SJSA1 (cell line): ENCODE measurements around the gene USP53. TPM values are rescaled to one million over a fixed set of nuclear protein-coding genes. Genes with fewer than 3 reads are reported as not detected.
"Not testable (repeated sequence)": the region's sequence is repeated elsewhere in the genome, so short reads cannot be mapped to it uniquely, and the experiment has no call there.

Experiments
- DNase-seq, 2 experiments: peaks; one replicate each; pipeline ENCODE4 v3.0.0-alpha.2; 2015 to 2020; ENCODE audit warnings: low spot score in 2 of 2, low read depth in 1 of 2
- H3K27ac ChIP-seq: fragments of 250-450 bp; sonication (Bioruptor Pico); 2 replicates; pipeline ENCODE4 v1.5.1; 2020; ENCODE audit warnings: mild to moderate bottlenecking, moderate library complexity
- H3K27me3 ChIP-seq: fragments of 250-450 bp; sonication (Bioruptor Pico); replicated peaks from 2 replicates; pipeline ENCODE4 v1.5.1; 2020; ENCODE audit warnings: mild to moderate bottlenecking, moderate library complexity
- H3K36me3 ChIP-seq: fragments of 250-450 bp; sonication (Bioruptor Pico); 2 replicates; pipeline ENCODE4 v1.5.1; 2020; ENCODE audit warnings: mild to moderate bottlenecking
- H3K4me1 ChIP-seq: fragments of 250-450 bp; sonication (Bioruptor Pico); replicated peaks from 2 replicates; pipeline ENCODE4 v1.6.1; 2021; ENCODE audit warnings: mild to moderate bottlenecking
- H3K4me3 ChIP-seq: fragments of 250-450 bp; sonication (Bioruptor Pico); 2 replicates; pipeline ENCODE4 v1.5.1; 2020; ENCODE audit warnings: mild to moderate bottlenecking
- H3K9me3 ChIP-seq: fragments of 250-450 bp; sonication (Bioruptor Pico); replicated peaks from 2 replicates; pipeline ENCODE4 v1.5.1; 2020; ENCODE audit warnings: mild to moderate bottlenecking
- total RNA-seq: library from RNA; depleted of rRNA; stranded (reverse); fragments of >200 nt; shearing (Covaris generic); gene quantifications from 2 replicates; pipeline ENCODE4 v1.2.3, GENCODE V29; 2014; rRNA removed

The USP53 gene
- total RNA-seq, 1 experiment from 2014 or later: 14.7 TPM

- H3K36me3 ChIP-seq: no peaks in the 10 kb centered on the region
- no peak for DNase-seq
- no peak overlapping the region for H3K4me3 ChIP-seq
- no peaks in the 10 kb centered on the region; the same call in 1 of the 2 replicates for H3K9me3 ChIP-seq
- no peaks in the 10 kb centered on the region for H3K4me1 ChIP-seq
- 0 out of 2 replicates have a peak, but pooled peaks cover 5% of the 10 kb centered on the region for H3K27me3 ChIP-seq
- H3K27ac ChIP-seq: no peak overlapping the region
Measured at GRCh38 chr4:119328695-119329094, 116.2 kb downstream of the USP53 start.

GRCh38 chr4:119329835-119330620 is 117.5 kb downstream of the USP53 start:
- Histone ChIP-seq H3K27ac (no peak overlapping the region), H3K27me3 (0 out of 2 replicates have a peak, but pooled peaks cover 5% of the 10 kb centered on the region), H3K36me3 (no peaks in the 10 kb centered on the region), H3K4me1 (no peaks in the 10 kb centered on the region), H3K9me3 (no peaks in the 10 kb centered on the region; the same call in 1 of the 2 replicates), H3K4me3 (no peak overlapping the region)
- no peak for DNase-seq

- H3K4me1 ChIP-seq, H3K27ac ChIP-seq, H3K9me3 ChIP-seq, H3K27me3 ChIP-seq, H3K4me3 ChIP-seq, DNase-seq, H3K36me3 ChIP-seq: not testable (repeated sequence)
Measured at GRCh38 chr4:119336332-119336979, 123.9 kb downstream of the USP53 start.

GRCh38 chr4:119337010-119337409 is 124.5 kb downstream of the USP53 start:
- H3K9me3 ChIP-seq: no peaks in the 10 kb centered on the region
- H3K27ac ChIP-seq: no peak overlapping the region
- no peaks in the 10 kb centered on the region for H3K4me1 ChIP-seq
- no peaks in the 10 kb centered on the region for H3K27me3 ChIP-seq
- H3K4me3 ChIP-seq: no peak overlapping the region
- DNase-seq: no peak
- no peaks in the 10 kb centered on the region for H3K36me3 ChIP-seq

GRCh38 chr4:119339895-119340294 is 127.4 kb downstream of the USP53 start:
- DNase-seq, H3K36me3 ChIP-seq, H3K27me3 ChIP-seq, H3K4me3 ChIP-seq, H3K4me1 ChIP-seq, H3K9me3 ChIP-seq, H3K27ac ChIP-seq: not testable (repeated sequence)

GRCh38 chr4:119343293-119343692 is 130.8 kb downstream of the USP53 start:
- H3K9me3 ChIP-seq, H3K27me3 ChIP-seq, DNase-seq, H3K27ac ChIP-seq, H3K4me1 ChIP-seq, H3K36me3 ChIP-seq, H3K4me3 ChIP-seq: not testable (repeated sequence)

Other genes starting within 250 kb of the USP53 start
- gene MYOZ2, start 76.9 kb upstream of the USP53 start, total RNA-seq: 0.09 TPM in 1 of 2 replicates, not detected in the other
- gene FABP2, start 109.4 kb downstream of the USP53 start, total RNA-seq: not detected in 2 replicates